ENCODE data around the gene NR1H3. TPM values are rescaled to one million over a fixed set of nuclear protein-coding genes. Genes with fewer than 3 reads are reported as not detected.

NR1H3 gene
- total and polyA plus RNA-seq, 5 donors from 2014 or later = 5.7 to 13.0 (median 8.8) TPM

GRCh38 chr11:47280099-47280498, 22.3 kb downstream of the NR1H3 start:
- H3K36me3 ChIP-seq (ENCODE audit: control insufficient read depth, insufficient read depth, low read length) = peaks cover 94% of the 10 kb centered on the region
- no peaks in the 10 kb centered on the region for H3K4me1 ChIP-seq (ENCODE audit: control insufficient read depth, insufficient read depth, low read length, poor library complexity, severe bottlenecking)
- Mint-ChIP-seq H3K36me3 (peaks cover 51% of the 10 kb centered on the region), H3K27me3 (no peaks in the 10 kb centered on the region), H3K27ac (no peak overlapping the region), H3K4me1 (peaks cover 4 to 13% (median 9%) of the 10 kb centered on the region in 4 donors), H3K4me3 (no peak overlapping the region), H3K9me3 (no peaks in the 10 kb centered on the region)
- DNase-seq (no peak), ATAC-seq (ENCODE audit: low read depth in 2 of 2) (no peak)
- H3K4me3 ChIP-seq (ENCODE audit: low read depth, low read length) = no peak overlapping the region
- no peak overlapping the region for H3K27ac ChIP-seq (ENCODE audit: insufficient read depth, low read length, poor library complexity, severe bottlenecking)
- H3K9me3 ChIP-seq (ENCODE audit: control insufficient read depth in 2 of 2, low read length in 2 of 2) = no peaks in the 10 kb centered on the region
- no peaks in the 10 kb centered on the region for H3K27me3 ChIP-seq (ENCODE audit: control insufficient read depth, insufficient read depth, low read length)

GRCh38 chr11:47280860-47281259, 23.1 kb downstream of the NR1H3 start:
- peaks cover 54% of the 10 kb centered on the region for H3K36me3 Mint-ChIP-seq
- H3K9me3 Mint-ChIP-seq = no peaks in the 10 kb centered on the region
- Histone ChIP-seq H3K27me3 (ENCODE audit: control insufficient read depth, insufficient read depth, low read length) (no peaks in the 10 kb centered on the region), H3K4me3 (ENCODE audit: low read depth, low read length) (no peak overlapping the region), H3K9me3 (ENCODE audit: control insufficient read depth in 2 of 2, low read length in 2 of 2) (no peaks in the 10 kb centered on the region), H3K27ac (ENCODE audit: insufficient read depth, low read length, poor library complexity, severe bottlenecking) (no peak overlapping the region), H3K36me3 (ENCODE audit: control insufficient read depth, insufficient read depth, low read length) (peaks cover 94% of the 10 kb centered on the region), H3K4me1 (ENCODE audit: control insufficient read depth, insufficient read depth, low read length, poor library complexity, severe bottlenecking) (no peaks in the 10 kb centered on the region)
- ATAC-seq (ENCODE audit: low read depth in 2 of 2) = no peak
- H3K27me3 Mint-ChIP-seq = no peaks in the 10 kb centered on the region
- H3K27ac Mint-ChIP-seq = no peak overlapping the region
- H3K4me3 Mint-ChIP-seq = no peak overlapping the region
- DNase-seq = no peak
- H3K4me1 Mint-ChIP-seq = peaks cover 4 to 15% (median 7%) of the 10 kb centered on the region in 4 donors

- H3K9me3 Mint-ChIP-seq = no peaks in the 10 kb centered on the region
Observed at GRCh38 chr11:47282462-47282861, 24.7 kb downstream of the NR1H3 start.

GRCh38 chr11:47284151-47284550, 26.4 kb downstream of the NR1H3 start:
- Histone ChIP-seq H3K4me1 (ENCODE audit: control insufficient read depth, insufficient read depth, low read length, poor library complexity, severe bottlenecking) (no peaks in the 10 kb centered on the region), H3K9me3 (ENCODE audit: control insufficient read depth in 2 of 2, low read length in 2 of 2) (no peaks in the 10 kb centered on the region), H3K27me3 (ENCODE audit: control insufficient read depth, insufficient read depth, low read length) (no peaks in the 10 kb centered on the region), H3K4me3 (ENCODE audit: low read depth, low read length) (no peak overlapping the region), H3K36me3 (ENCODE audit: control insufficient read depth, insufficient read depth, low read length) (peaks cover 90% of the 10 kb centered on the region), H3K27ac (ENCODE audit: insufficient read depth, low read length, poor library complexity, severe bottlenecking) (no peak overlapping the region)
- Mint-ChIP-seq H3K9me3 (no peaks in the 10 kb centered on the region), H3K27me3 (no peaks in the 10 kb centered on the region), H3K27ac (no peak overlapping the region), H3K4me1 (peaks cover 3 to 10% (median 7%) of the 10 kb centered on the region in 4 donors), H3K36me3 (peaks cover 48% of the 10 kb centered on the region), H3K4me3 (peak overlapping the region in 1 of 4 donors; percentile 55)
- DNase-seq (no peak), ATAC-seq (ENCODE audit: low read depth in 2 of 2) (no peak)

More at GRCh38 chr11:47282462-47282861, 24.7 kb downstream of the NR1H3 start:
- peaks cover 52% of the 10 kb centered on the region for H3K36me3 Mint-ChIP-seq
- no peaks in the 10 kb centered on the region for H3K27me3 ChIP-seq (ENCODE audit: control insufficient read depth, insufficient read depth, low read length)
- no peaks in the 10 kb centered on the region for H3K27me3 Mint-ChIP-seq
- no peak overlapping the region for H3K4me3 Mint-ChIP-seq
- no peak for ATAC-seq (ENCODE audit: low read depth in 2 of 2)
- H3K4me1 ChIP-seq (ENCODE audit: control insufficient read depth, insufficient read depth, low read length, poor library complexity, severe bottlenecking) = no peaks in the 10 kb centered on the region
- no peak for DNase-seq
- H3K36me3 ChIP-seq (ENCODE audit: control insufficient read depth, insufficient read depth, low read length) = peaks cover 94% of the 10 kb centered on the region
- H3K4me1 Mint-ChIP-seq = peaks cover 3 to 10% (median 7%) of the 10 kb centered on the region in 4 donors
- no peak overlapping the region for H3K27ac ChIP-seq (ENCODE audit: insufficient read depth, low read length, poor library complexity, severe bottlenecking)
- no peaks in the 10 kb centered on the region for H3K9me3 ChIP-seq (ENCODE audit: control insufficient read depth in 2 of 2, low read length in 2 of 2)
- no peak overlapping the region for H3K27ac Mint-ChIP-seq
- no peak overlapping the region for H3K4me3 ChIP-seq (ENCODE audit: low read depth, low read length)

GRCh38 chr11:47285969-47286770, 28.4 kb downstream of the NR1H3 start:
- Mint-ChIP-seq H3K36me3 (peaks cover 58% of the 10 kb centered on the region), H3K27ac (no peak overlapping the region), H3K4me3 (no peak overlapping the region), H3K27me3 (no peaks in the 10 kb centered on the region), H3K9me3 (no peaks in the 10 kb centered on the region), H3K4me1 (peaks cover 0 to 6% (median 3%) of the 10 kb centered on the region in 4 donors)
- Histone ChIP-seq H3K27ac (ENCODE audit: insufficient read depth, low read length, poor library complexity, severe bottlenecking) (no peak overlapping the region), H3K36me3 (ENCODE audit: control insufficient read depth, insufficient read depth, low read length) (peaks cover 92% of the 10 kb centered on the region), H3K27me3 (ENCODE audit: control insufficient read depth, insufficient read depth, low read length) (no peaks in the 10 kb centered on the region), H3K4me3 (ENCODE audit: low read depth, low read length) (no peak overlapping the region), H3K9me3 (ENCODE audit: control insufficient read depth in 2 of 2, low read length in 2 of 2) (no peaks in the 10 kb centered on the region), H3K4me1 (ENCODE audit: control insufficient read depth, insufficient read depth, low read length, poor library complexity, severe bottlenecking) (no peaks in the 10 kb centered on the region)
- no peak for DNase-seq
- ATAC-seq (ENCODE audit: low read depth in 2 of 2) = no peak

- Mint-ChIP-seq H3K36me3 (peaks cover 66% of the 10 kb centered on the region), H3K9me3 (no peaks in the 10 kb centered on the region), H3K27ac (no peak overlapping the region), H3K4me3 (no peak overlapping the region), H3K4me1 (peaks cover 0 to 7% (median 0%) of the 10 kb centered on the region in 4 donors), H3K27me3 (no peaks in the 10 kb centered on the region)
- no peak for ATAC-seq (ENCODE audit: low read depth in 2 of 2)
- no peaks in the 10 kb centered on the region for H3K4me1 ChIP-seq (ENCODE audit: control insufficient read depth, insufficient read depth, low read length, poor library complexity, severe bottlenecking)
- peaks cover 94% of the 10 kb centered on the region for H3K36me3 ChIP-seq (ENCODE audit: control insufficient read depth, insufficient read depth, low read length)
- H3K9me3 ChIP-seq (ENCODE audit: control insufficient read depth in 2 of 2, low read length in 2 of 2) = no peaks in the 10 kb centered on the region
- no peaks in the 10 kb centered on the region for H3K27me3 ChIP-seq (ENCODE audit: control insufficient read depth, insufficient read depth, low read length)
- DNase-seq = no peak
- H3K4me3 ChIP-seq (ENCODE audit: low read depth, low read length) = no peak overlapping the region
- H3K27ac ChIP-seq (ENCODE audit: insufficient read depth, low read length, poor library complexity, severe bottlenecking) = no peak overlapping the region
Observed at GRCh38 chr11:47288066-47288465, 30.3 kb downstream of the NR1H3 start.

GRCh38 chr11:47289856-47290255, 32.1 kb downstream of the NR1H3 start:
- H3K27me3 Mint-ChIP-seq = no peaks in the 10 kb centered on the region
- H3K4me3 Mint-ChIP-seq = no peak overlapping the region
- Histone ChIP-seq H3K36me3 (ENCODE audit: control insufficient read depth, insufficient read depth, low read length) (peaks cover 90% of the 10 kb centered on the region), H3K9me3 (ENCODE audit: control insufficient read depth in 2 of 2, low read length in 2 of 2) (no peaks in the 10 kb centered on the region), H3K4me1 (ENCODE audit: control insufficient read depth, insufficient read depth, low read length, poor library complexity, severe bottlenecking) (no peaks in the 10 kb centered on the region), H3K4me3 (ENCODE audit: low read depth, low read length) (no peak overlapping the region), H3K27me3 (ENCODE audit: control insufficient read depth, insufficient read depth, low read length) (no peaks in the 10 kb centered on the region), H3K27ac (ENCODE audit: insufficient read depth, low read length, poor library complexity, severe bottlenecking) (no peak overlapping the region)
- peaks cover 57% of the 10 kb centered on the region for H3K36me3 Mint-ChIP-seq
- peak overlapping the region in 1 of 3 donors; percentile 57 for H3K27ac Mint-ChIP-seq
- DNase-seq (no peak), ATAC-seq (ENCODE audit: low read depth in 2 of 2) (no peak)
- H3K4me1 Mint-ChIP-seq = peaks cover 0 to 7% (median 0%) of the 10 kb centered on the region in 4 donors
- H3K9me3 Mint-ChIP-seq = no peaks in the 10 kb centered on the region

GRCh38 chr11:47295385-47295784, 37.6 kb downstream of the NR1H3 start:
- peaks cover 70% of the 10 kb centered on the region for H3K36me3 Mint-ChIP-seq
- peaks cover 0 to 2% (median 0%) of the 10 kb centered on the region in 7 donors for H3K9me3 Mint-ChIP-seq

More at GRCh38 chr11:47295385-47295784, 37.6 kb downstream of the NR1H3 start:
- DNase-seq = no peak
- Mint-ChIP-seq H3K4me3 (no peak overlapping the region), H3K27ac (peak overlapping the region in 1 of 3 donors; percentile 58), H3K4me1 (peaks cover 0 to 14% (median 0%) of the 10 kb centered on the region in 4 donors), H3K27me3 (no peaks in the 10 kb centered on the region)
- H3K4me1 ChIP-seq (ENCODE audit: control insufficient read depth, insufficient read depth, low read length, poor library complexity, severe bottlenecking) = no peaks in the 10 kb centered on the region
- no peaks in the 10 kb centered on the region for H3K27me3 ChIP-seq (ENCODE audit: control insufficient read depth, insufficient read depth, low read length)
- H3K27ac ChIP-seq (ENCODE audit: insufficient read depth, low read length, poor library complexity, severe bottlenecking) = no peak overlapping the region
- peaks cover 84% of the 10 kb centered on the region for H3K36me3 ChIP-seq (ENCODE audit: control insufficient read depth, insufficient read depth, low read length)
- no peak overlapping the region for H3K4me3 ChIP-seq (ENCODE audit: low read depth, low read length)
- ATAC-seq (ENCODE audit: low read depth in 2 of 2) = no peak
- H3K9me3 ChIP-seq (ENCODE audit: control insufficient read depth in 2 of 2, low read length in 2 of 2) = no peaks in the 10 kb centered on the region
